ENCODE data around the gene LMTK3.

The LMTK3 gene

DNA sequence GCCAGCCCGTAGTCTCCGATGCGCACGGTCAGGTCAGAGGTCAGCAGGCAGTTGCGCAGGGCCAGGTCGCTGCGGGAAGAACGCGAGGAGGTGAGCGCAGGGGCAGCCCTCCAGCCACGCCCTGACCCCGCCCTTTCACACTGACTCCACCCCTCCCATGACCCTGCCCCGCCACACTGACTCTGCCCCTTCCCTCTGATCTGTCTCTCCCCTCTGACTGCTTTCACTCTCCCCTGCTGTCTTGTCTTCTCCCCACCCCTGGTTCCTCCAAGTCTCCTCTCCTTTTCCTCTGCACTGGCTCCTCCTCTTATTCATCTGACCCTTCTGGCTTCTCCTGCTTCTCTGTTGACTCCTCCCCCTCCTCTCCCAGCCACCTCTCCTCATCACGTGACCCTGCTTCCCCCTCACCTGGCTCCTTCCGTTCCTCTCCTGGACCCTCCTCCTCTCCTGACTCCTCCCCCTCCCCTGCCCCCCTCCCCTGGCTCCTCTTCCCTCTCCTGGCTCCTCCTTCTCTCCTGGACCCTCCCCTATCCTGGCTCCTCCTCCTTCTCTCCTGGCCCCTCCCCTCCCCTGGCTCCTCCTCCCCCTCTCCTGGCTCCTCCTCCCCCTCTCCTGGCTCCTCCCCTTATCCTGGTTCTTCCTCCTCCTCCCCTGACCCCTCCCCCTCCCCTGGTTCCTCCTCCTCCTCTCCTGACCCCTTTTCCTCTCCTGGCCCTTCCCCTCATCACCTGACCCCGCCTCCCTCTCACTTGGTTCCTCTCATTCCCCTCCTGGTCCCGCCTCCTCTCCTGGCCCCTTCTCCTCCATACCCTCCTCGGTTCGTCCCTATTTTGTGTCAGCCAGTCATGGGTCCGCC lies 9.9 kb downstream of the LMTK3 start:
- H3K27me3 Mint-ChIP-seq = peaks cover 8% of the 10 kb centered on the region
- H3K27ac Mint-ChIP-seq = no peak overlapping the region
- H3K36me3 Mint-ChIP-seq (ENCODE audit: low read depth) = no peaks in the 10 kb centered on the region
- no peaks in the 10 kb centered on the region for H3K9me3 Mint-ChIP-seq
- peaks cover 10% of the 10 kb centered on the region for H3K4me1 Mint-ChIP-seq
- peak; percentile 62 for DNase-seq
- H3K4me3 Mint-ChIP-seq = peak overlapping the region; percentile 48
- peak; percentile 55 for ATAC-seq

DNA sequence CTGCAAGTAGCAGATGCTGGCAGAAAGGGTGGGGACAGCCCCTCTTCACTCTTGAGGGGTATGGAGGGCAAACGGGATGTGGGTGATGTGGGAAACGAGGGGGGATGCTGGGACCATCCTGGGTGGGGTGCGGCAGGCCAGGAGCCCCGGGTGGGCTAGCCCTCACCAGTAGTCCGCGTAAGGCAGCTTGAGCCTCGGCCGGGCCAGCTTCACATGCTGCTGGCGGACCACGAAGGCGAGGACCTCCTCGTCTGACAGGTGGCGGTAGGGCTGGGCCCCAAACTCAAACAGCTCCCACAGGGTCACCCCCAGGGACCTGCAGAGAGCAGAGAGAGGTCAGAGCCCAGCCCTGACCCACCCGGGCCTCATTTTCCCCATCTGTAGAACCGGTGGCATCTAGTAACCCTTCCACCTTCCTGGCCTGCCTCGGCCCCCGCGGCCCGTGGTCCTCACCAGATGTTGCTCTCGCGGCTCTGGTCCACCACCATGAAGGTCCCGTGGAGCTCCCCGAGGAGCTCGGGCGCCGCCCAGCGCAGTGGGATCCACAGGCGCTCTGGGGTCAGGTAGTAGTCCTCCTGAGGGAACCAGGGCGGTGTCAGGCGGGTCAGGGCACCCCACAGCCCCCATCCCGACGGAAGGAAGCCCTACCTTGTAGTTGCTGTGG lies 10.7 kb downstream of the LMTK3 start:
- H3K27ac Mint-ChIP-seq = no peak overlapping the region
- H3K36me3 Mint-ChIP-seq (ENCODE audit: low read depth) = no peaks in the 10 kb centered on the region
- H3K4me3 Mint-ChIP-seq = peak overlapping the region; percentile 48
- ATAC-seq (peak; percentile 3), DNase-seq (no peak)
- peaks cover 10% of the 10 kb centered on the region for H3K4me1 Mint-ChIP-seq
- H3K27me3 Mint-ChIP-seq = peaks cover 9% of the 10 kb centered on the region
- H3K9me3 Mint-ChIP-seq = no peaks in the 10 kb centered on the region

- no peaks in the 10 kb centered on the region for H3K36me3 Mint-ChIP-seq (ENCODE audit: low read depth)
- H3K4me1 Mint-ChIP-seq = peaks cover 15% of the 10 kb centered on the region
- no peak for DNase-seq
- H3K27me3 Mint-ChIP-seq = peaks cover 22% of the 10 kb centered on the region
- H3K4me3 Mint-ChIP-seq = no peak overlapping the region
- no peak overlapping the region for H3K27ac Mint-ChIP-seq
- no peaks in the 10 kb centered on the region for H3K9me3 Mint-ChIP-seq
- ATAC-seq = no peak
Observed at GRCh38 chr19:48499316-48500090, 12.1 kb downstream of the LMTK3 start.

DNA sequence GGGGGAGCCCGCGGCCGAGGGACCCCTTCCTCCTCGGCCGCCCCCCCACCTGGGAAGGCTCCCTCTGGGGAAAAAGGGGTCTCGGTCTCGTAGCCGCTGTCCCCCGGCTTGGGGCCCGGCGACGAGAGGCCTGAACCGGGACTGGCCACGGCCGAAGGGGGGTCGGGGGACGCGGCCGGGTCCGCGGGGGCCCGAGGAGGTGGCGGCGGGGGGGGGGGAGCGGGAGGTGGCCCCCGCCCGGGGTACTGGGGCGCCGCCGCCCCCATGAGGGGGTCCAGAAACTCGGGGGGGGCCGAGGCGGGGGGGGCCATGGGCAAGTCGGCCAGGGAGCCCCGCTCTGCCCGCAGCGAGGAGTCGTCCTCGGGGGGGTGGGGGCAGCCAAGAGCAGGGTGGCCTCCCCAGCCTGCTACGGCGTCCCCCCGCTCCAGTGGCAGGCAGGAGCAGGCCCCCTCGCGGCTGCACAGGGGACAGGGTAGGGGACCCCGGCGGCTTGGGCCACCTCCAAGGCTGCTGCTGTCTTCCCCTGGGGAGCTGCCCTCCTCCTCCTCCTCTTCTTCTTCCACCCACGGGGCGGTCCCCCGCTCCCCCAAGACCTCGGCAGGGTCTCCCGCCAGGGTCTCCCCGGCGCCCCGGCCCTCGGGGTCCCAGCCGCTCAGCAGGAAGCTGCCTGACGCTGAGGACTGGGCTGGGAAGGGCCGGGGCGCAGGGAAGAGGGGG lies 12.9 kb downstream of the LMTK3 start:
- Mint-ChIP-seq H3K4me1 (peaks cover 19% of the 10 kb centered on the region), H3K4me3 (no peak overlapping the region), H3K36me3 (ENCODE audit: low read depth) (no peaks in the 10 kb centered on the region), H3K27me3 (peaks cover 26% of the 10 kb centered on the region), H3K9me3 (no peaks in the 10 kb centered on the region), H3K27ac (no peak overlapping the region)
- DNase-seq (no peak), ATAC-seq (no peak)

GRCh38 chr19:48497728-48498594 lies 13.7 kb downstream of the LMTK3 start:
- ATAC-seq (no peak), DNase-seq (no peak)
- no peaks in the 10 kb centered on the region for H3K9me3 Mint-ChIP-seq
- peaks cover 26% of the 10 kb centered on the region for H3K27me3 Mint-ChIP-seq
- no peak overlapping the region for H3K4me3 Mint-ChIP-seq
- peaks cover 20% of the 10 kb centered on the region for H3K4me1 Mint-ChIP-seq
- no peak overlapping the region for H3K27ac Mint-ChIP-seq
- H3K36me3 Mint-ChIP-seq (ENCODE audit: low read depth) = no peaks in the 10 kb centered on the region

GRCh38 chr19:48496959-48497727 lies 14.5 kb downstream of the LMTK3 start:
- no peaks in the 10 kb centered on the region for H3K9me3 Mint-ChIP-seq
- no peak for DNase-seq
- H3K4me3 Mint-ChIP-seq = no peak overlapping the region
- no peak overlapping the region for H3K27ac Mint-ChIP-seq
- no peaks in the 10 kb centered on the region for H3K36me3 Mint-ChIP-seq (ENCODE audit: low read depth)
- peaks cover 28% of the 10 kb centered on the region for H3K4me1 Mint-ChIP-seq
- no peak for ATAC-seq
- peaks cover 31% of the 10 kb centered on the region for H3K27me3 Mint-ChIP-seq

DNA sequence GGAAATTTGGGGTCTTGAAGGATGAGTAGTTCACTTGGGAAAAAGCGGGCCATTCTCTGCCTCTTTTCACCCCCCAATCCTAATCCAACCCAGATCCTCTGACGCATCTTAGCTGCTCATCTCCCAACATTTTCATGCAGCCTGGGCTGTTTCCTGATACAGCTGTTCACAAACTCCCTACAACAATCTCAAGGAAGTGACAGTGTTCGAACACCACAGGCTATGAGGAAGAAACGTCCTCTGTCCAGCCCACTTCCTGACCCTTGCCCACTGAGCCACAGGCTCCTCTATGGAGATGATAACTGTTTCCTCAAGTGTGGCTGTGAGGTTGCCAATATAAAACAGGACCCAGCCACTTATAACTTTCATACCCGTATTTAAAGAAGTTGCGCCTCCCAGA lies 16.2 kb downstream of the LMTK3 start:
- no peak for ATAC-seq
- Mint-ChIP-seq H3K36me3 (ENCODE audit: low read depth) (no peaks in the 10 kb centered on the region), H3K4me3 (no peak overlapping the region), H3K27ac (no peak overlapping the region), H3K27me3 (peaks cover 41% of the 10 kb centered on the region), H3K4me1 (peaks cover 35% of the 10 kb centered on the region), H3K9me3 (no peaks in the 10 kb centered on the region)
- DNase-seq = no peak

DNA sequence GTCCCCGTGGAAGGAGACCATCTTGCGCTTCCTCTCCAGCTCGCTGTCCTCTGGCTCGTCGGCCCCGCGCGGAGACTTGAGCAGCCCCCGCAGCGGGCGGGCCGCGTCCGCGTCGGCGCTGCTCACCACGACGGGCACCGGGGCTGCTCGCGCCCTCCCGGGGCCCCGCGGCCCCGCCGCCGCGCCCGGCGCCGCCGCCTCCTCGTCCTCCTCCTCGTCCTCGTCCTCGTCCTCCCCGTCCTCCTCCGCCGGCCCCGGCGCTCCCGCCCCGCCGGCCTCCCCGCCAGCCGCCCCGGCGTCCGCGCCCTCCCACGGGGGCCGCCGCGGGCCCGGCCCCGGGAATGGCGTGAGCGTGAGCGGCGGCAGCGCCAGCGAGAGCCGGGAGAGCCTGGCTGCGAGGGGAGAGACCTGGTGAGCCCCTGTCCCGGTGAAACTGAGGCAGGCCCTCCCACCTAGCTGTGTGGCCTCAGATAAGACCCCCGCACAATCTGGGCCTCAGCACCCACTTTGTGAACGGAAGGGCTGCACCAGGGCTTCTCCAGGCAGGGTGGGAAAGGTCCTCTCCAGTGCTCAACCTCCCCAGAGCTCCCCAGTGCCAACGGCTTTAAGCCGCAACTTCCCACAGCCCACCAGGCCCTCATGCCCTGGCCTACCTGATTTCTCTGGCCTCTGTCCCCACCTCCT lies 17.8 kb downstream of the LMTK3 start:
- no peaks in the 10 kb centered on the region for H3K36me3 Mint-ChIP-seq (ENCODE audit: low read depth)
- peaks cover 42% of the 10 kb centered on the region for H3K4me1 Mint-ChIP-seq
- ATAC-seq (peak; percentile 3), DNase-seq (no peak)
- no peaks in the 10 kb centered on the region for H3K9me3 Mint-ChIP-seq
- H3K4me3 Mint-ChIP-seq = peak overlapping the region; percentile 55
- H3K27me3 Mint-ChIP-seq = peaks cover 44% of the 10 kb centered on the region
- H3K27ac Mint-ChIP-seq = no peak overlapping the region

GRCh38 chr19:48492925-48493717 lies 18.5 kb downstream of the LMTK3 start:
- no peaks in the 10 kb centered on the region for H3K9me3 Mint-ChIP-seq
- peaks cover 42% of the 10 kb centered on the region for H3K27me3 Mint-ChIP-seq
- H3K4me1 Mint-ChIP-seq = peaks cover 41% of the 10 kb centered on the region
- no peak overlapping the region for H3K27ac Mint-ChIP-seq
- no peaks in the 10 kb centered on the region for H3K36me3 Mint-ChIP-seq (ENCODE audit: low read depth)
- ATAC-seq = peak; percentile 73
- H3K4me3 Mint-ChIP-seq = peak overlapping the region; percentile 53
- DNase-seq = peak; percentile 83

- Mint-ChIP-seq H3K4me3 (peak overlapping the region; percentile 21), H3K9me3 (no peaks in the 10 kb centered on the region), H3K27ac (no peak overlapping the region), H3K4me1 (peaks cover 37% of the 10 kb centered on the region), H3K27me3 (peaks cover 35% of the 10 kb centered on the region), H3K36me3 (ENCODE audit: low read depth) (no peaks in the 10 kb centered on the region)
- ATAC-seq = no peak
- DNase-seq = no peak
Observed at GRCh38 chr19:48491793-48492123, 19.9 kb downstream of the LMTK3 start.

DNA sequence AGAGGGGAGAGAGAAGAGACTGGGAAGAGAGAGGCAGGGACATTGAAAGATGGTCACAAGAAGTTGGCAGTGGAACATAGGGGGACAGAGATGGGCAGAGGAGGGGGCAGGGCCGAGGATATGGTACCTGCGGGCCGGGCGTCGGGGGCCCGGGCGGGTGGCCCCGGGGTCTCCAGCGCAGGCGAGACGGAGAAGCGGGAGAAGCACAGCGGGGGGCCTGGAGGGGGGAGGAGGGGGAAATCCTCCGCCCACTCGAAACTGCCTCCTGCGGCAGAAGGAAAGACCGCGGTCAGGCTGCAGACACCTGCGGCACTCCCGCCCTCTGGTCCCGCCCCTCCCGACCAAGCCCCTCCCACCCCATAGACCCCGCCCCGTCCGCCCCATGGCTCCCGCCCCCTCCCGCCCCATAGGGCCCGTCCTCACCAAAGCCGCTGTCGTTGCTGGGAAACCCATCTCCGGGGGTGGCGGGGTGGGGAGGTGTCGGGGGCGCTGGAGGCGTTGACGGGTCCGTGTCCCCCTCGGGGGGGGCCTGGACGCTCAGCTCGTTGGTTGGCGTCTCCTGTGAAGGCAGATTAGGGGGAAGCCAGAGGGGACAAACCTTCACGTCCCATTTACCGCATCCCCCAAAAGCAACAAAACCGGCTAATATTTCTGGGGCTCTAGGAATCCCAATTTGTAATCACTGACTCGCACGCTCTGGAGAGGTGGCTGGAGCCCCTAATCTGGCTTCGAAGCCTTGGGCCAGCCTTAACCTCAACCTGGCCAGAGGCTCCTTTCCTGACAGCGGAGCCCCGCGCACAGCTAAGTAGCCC lies 20.4 kb downstream of the LMTK3 start:
- no peak overlapping the region for H3K27ac Mint-ChIP-seq
- DNase-seq = peak; percentile 57
- H3K36me3 Mint-ChIP-seq (ENCODE audit: low read depth) = no peaks in the 10 kb centered on the region
- H3K27me3 Mint-ChIP-seq = peaks cover 35% of the 10 kb centered on the region
- peak; percentile 3 for ATAC-seq
- peaks cover 37% of the 10 kb centered on the region for H3K4me1 Mint-ChIP-seq
- H3K9me3 Mint-ChIP-seq = no peaks in the 10 kb centered on the region
- H3K4me3 Mint-ChIP-seq = peak overlapping the region; percentile 21
